ENCODE data around the gene VSTM2L.
A peak's percentile ranks its signal among the peaks of the same experiment; 100 is the strongest.

VSTM2L gene

DNA sequence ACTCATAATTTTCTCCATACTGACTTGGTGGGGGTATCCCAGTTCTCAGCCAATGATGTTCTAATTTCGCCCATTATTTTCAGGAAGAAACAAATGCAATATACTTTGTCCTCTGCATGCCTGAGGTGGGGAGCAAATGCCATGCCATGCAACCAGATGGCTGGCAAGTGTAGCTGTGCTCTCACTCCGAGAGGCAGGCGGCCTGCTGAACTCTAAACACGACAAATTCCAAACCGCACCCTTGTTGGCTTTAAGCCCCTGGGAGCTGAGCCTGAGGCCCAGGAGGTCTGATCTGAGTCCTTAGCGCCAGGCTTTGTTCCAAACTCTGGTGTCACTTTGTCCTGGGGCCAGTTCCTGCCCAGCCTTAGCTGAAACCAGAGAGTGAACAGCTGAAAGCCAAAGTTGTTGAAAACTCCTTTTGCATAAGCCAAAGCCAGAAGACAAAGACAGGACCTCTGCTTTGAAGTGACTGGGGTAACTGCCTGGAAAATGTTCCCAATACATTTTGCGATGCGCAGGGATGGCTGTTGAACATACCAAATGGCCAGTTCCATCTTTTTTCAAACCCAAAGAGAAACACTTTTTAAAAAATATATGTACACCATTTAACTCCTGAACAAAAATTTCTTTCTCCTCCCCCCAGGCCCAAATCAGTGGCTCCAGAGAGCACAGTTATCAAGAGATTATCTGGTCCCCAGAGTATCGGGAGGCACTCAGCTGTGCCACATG is 84.1 kb downstream of the VSTM2L start:
- DNase-seq (ENCODE audit: low spot score in 2 of 2), result no peak
- no peak for ATAC-seq
- Mint-ChIP-seq H3K27ac (no peak overlapping the region), H3K4me3 (no peak overlapping the region), H3K4me1 (peaks cover 28% of the 10 kb centered on the region), H3K9me3 (no peaks in the 10 kb centered on the region), H3K36me3 (peaks cover 72% of the 10 kb centered on the region)

DNA sequence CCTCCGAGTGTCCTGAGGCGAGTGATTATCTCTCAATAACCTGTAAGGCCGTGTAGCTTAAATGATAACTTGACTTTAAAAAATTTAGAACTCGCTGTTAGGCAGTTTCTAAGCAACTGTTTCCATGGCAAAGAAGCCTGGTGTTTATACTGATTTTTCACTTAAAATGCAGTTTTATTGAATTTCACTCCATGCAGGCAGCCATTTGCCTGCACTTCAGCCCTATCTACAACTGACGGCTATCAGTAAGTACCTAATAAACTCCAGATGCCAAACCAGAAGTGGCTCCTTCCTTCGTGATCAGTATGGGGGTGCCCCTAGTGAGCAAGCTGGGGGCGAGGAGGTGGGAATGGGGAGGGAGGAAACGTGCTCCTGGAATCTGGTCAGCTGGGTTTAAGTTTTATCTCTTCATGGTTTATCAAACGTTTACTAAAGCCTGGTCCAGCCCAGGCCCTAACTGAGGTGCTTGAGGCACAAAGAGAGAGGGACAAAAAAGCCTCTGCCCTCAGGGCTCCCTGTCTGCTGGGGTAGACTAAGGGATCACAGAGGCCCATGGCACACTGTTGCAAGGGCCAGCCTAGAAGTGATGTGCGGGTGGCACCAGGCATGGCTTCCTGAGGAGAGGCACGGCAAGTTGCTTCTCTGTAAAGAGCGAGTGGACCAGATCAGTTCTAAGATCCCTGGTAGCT is 84.8 kb downstream of the VSTM2L start:
- peaks cover 72% of the 10 kb centered on the region for H3K36me3 Mint-ChIP-seq
- no peak overlapping the region for H3K27ac Mint-ChIP-seq
- no peak for DNase-seq (ENCODE audit: low spot score in 2 of 2)
- no peak for ATAC-seq
- no peak overlapping the region for H3K4me3 Mint-ChIP-seq
- H3K9me3 Mint-ChIP-seq, result no peaks in the 10 kb centered on the region
- peaks cover 28% of the 10 kb centered on the region for H3K4me1 Mint-ChIP-seq

DNA sequence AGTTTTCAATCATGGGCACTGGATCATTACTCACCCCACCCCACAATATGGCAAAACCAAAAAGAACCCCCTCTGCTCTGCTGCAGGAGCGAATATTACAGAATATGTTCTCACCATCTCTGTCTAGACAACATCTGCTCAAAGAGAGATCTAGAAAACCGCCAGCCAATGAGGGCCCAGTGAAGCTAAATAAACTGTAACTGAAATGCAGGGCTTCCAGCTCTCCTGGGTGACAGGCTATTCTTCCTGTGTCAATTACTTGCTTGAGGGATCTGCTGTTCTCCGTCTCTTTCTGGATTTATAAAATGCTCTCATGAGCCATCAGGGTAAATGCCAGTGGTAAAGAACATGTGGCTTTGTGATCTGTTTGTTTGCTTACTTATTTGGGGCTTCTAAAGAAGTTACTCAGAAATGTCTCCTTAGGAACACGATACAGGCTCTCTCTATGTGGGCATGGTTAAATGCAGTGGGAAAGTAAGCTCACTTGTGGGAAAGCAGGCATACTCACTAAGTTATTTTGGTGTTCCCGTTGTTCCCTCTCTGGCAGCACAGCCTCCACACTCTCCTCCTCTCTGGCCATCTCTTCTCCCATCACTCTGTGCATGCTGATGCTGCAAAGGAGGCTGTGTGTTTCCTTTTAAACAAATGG is 85.5 kb downstream of the VSTM2L start:
- peaks cover 28% of the 10 kb centered on the region for H3K4me1 Mint-ChIP-seq
- peak overlapping the region; percentile 74 for H3K27ac Mint-ChIP-seq
- H3K4me3 Mint-ChIP-seq, result no peak overlapping the region
- DNase-seq (ENCODE audit: low spot score in 2 of 2) (no peak), ATAC-seq (no peak)
- H3K9me3 Mint-ChIP-seq, result no peaks in the 10 kb centered on the region
- peaks cover 72% of the 10 kb centered on the region for H3K36me3 Mint-ChIP-seq

DNA sequence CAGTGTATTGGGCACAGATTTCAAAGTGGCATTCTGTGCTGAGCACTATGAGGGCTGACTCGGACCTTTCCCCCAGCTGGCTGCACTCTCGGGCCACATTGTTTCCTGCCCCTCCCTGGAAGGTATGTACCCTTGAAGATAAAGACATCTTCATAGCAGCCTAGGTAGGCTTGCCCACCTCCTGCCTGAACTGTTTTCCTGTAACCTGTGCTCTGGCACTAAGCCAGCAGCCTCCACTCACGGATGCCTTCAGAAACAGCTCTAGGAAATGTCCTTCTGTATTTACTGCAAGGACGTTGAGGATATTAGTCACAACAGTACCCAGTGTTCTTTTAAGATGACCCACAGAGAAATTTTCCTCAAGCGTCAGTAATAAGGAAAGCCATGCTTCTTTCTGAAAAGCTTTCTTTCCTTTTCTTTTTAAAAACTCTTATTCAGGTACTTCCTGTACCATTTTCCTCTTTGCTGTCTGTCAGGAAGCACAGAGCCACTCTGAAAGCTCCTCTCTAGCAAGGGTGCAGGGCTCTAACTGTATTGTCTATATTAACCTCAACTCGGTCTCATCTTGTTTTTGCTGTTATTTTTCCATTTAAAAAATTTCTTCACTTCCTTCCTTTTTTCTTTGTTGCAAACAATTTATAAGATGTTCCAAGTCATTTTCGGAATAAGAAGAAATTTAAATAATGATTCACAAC is 86.8 kb downstream of the VSTM2L start:
- no peaks in the 10 kb centered on the region for H3K9me3 Mint-ChIP-seq
- peak overlapping the region; percentile 90 for H3K27ac Mint-ChIP-seq
- H3K4me3 Mint-ChIP-seq, result peak overlapping the region; percentile 34
- ATAC-seq, result no peak
- peaks cover 28% of the 10 kb centered on the region for H3K4me1 Mint-ChIP-seq
- H3K36me3 Mint-ChIP-seq, result peaks cover 74% of the 10 kb centered on the region
- no peak for DNase-seq (ENCODE audit: low spot score in 2 of 2)

DNA sequence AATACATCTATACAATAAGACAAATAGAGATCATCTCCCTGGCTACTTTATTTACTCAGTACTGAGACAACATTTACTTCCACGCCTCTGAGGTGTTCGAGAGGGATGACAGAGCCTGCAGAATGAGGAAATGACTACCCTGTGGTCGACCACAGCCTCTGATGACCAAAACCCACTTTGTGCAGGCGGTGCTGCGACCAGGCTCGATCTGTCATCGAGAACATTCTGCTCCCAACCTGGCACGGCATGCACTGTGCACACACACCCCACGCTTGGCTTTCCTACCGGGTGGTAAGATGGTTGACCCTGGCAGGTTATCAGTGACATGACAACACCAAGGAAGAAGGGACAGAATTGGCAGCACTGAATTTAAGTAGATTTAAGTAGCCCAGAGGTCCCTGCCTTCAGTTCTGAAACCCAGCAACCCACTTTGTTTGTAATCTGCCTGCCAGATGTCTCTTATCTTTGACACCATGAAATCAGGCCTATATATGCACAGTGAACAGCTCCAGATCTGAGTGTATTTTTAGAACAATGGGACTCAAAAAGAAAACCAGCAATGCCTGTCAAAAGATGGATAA is 87.7 kb downstream of the VSTM2L start:
- Mint-ChIP-seq H3K9me3 (no peaks in the 10 kb centered on the region), H3K36me3 (peaks cover 81% of the 10 kb centered on the region), H3K4me1 (peaks cover 28% of the 10 kb centered on the region), H3K27ac (peak overlapping the region; percentile 90), H3K4me3 (peak overlapping the region; percentile 34)
- ATAC-seq (peak; percentile 97), DNase-seq (ENCODE audit: low spot score in 2 of 2) (peak; percentile 66 to 87)

DNA sequence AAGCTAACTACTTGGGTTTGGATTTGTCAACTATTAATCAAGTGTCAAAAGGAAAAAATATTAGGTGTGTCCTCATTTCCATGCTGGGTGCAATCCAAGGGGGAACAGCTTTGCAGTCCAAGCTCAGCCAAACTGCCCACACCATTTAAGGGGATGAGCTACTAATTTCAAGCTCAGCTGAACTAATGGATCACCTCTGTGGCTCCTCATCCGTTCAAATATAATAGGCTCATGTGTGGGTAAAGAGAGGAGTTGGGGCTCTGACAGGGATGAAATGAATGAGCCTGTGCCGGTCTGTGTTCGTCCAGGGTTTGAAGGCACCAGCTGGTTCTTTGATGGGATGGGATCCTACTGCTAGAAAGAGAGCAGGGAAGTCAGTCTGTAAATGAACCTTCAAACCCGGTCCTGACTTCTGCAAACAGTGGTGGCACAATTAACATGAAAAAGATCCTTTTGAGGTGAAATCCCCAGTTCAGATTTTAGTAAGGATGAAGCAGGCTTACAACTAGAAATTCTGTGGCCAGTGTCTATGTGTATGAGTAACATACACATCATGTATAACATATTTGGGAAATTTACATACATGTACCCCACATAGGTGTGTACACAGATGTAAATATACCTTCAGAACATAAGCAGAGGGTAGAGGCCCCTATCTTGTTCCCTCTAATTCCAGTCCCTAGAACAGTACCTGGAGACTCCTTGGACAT is 88.4 kb downstream of the VSTM2L start:
- Mint-ChIP-seq H3K9me3 (no peaks in the 10 kb centered on the region), H3K27ac (peak overlapping the region; percentile 90), H3K36me3 (peaks cover 84% of the 10 kb centered on the region), H3K4me3 (peak overlapping the region; percentile 34), H3K4me1 (peaks cover 28% of the 10 kb centered on the region)
- DNase-seq (ENCODE audit: low spot score in 2 of 2) (no peak), ATAC-seq (peak; percentile 58)

DNA sequence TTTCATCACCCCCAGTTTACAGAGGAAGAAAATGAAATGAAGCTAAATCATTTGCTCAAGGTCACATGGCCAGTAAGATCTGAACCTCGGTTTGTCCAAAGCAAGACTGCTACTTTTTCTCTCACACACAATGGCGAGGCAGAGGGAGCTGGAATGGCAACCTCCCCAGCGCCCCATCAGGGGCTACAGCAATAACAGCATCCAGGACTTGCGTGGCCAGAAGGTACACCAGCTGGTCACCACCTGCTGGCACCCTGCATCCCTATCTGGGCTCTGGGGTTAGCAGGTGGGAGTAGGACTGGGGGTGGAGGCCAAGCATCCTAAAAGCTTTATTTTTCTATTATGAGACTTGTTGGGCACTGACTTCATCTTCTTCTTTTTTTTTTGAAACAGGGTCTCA is 89.0 kb downstream of the VSTM2L start:
- Mint-ChIP-seq H3K4me3 (no peak overlapping the region), H3K9me3 (no peaks in the 10 kb centered on the region), H3K36me3 (peaks cover 86% of the 10 kb centered on the region), H3K4me1 (peaks cover 28% of the 10 kb centered on the region), H3K27ac (peak overlapping the region; percentile 90)
- ATAC-seq (no peak), DNase-seq (ENCODE audit: low spot score in 2 of 2) (no peak)

DNA sequence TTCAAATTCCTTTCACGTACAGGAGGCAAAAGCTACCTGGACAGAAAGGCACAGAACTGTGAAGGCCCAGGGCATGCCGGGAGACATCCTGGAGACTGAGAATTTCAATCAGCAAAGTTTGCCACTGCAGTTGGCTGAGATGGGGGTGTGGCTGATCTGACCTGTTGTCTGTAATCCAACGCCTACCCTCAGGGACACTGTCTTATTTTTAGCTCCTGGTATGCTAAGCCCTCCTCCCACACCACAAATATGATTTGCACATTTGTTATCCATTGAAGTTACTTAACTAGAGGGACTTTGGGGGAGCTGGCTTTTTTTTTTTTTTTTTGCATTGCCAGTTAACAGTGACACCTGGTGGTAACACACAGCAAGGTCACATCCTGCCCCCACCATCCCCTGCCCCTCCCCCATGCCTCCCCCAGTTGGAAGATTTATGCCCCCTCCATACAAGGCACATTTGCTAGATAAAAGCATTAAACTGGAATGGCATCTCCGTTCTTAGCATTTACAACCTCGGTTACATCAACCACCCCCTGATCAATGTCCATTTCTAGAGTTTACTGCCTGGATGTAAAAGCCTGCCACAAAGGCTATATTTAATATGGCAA is 90.0 kb downstream of the VSTM2L start:
- peaks cover 91% of the 10 kb centered on the region for H3K36me3 Mint-ChIP-seq

DNA sequence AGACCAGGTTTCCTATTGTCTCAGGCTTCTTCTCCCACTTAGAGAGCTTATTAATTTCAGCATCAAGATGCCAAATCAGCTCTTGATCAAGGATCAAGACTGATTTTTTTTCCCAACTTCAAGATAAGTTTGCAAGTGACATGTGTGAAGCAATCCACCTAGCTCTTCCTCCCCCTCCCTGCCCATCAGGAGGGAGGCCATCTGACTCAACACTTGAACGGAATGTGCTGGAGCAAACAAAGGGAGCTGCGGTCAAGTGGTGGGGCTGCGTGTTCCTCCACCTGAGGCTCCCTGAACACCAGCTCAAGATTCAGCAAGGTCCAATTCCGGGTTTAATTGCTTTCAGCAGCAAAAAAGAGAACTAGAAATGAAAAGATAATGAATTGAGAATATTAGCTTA is 91.6 kb downstream of the VSTM2L start:
- H3K27ac Mint-ChIP-seq, result no peak overlapping the region
- H3K4me1 Mint-ChIP-seq, result peaks cover 28% of the 10 kb centered on the region
- no peak for DNase-seq (ENCODE audit: low spot score in 2 of 2)
- H3K9me3 Mint-ChIP-seq, result no peaks in the 10 kb centered on the region
- no peak for ATAC-seq
- H3K36me3 Mint-ChIP-seq, result peaks cover 97% of the 10 kb centered on the region
- H3K4me3 Mint-ChIP-seq, result no peak overlapping the region

More for the DNA sequence above, 90.0 kb downstream of the VSTM2L start:
- DNase-seq (ENCODE audit: low spot score in 2 of 2), result no peak
- Mint-ChIP-seq H3K4me3 (no peak overlapping the region), H3K27ac (no peak overlapping the region), H3K4me1 (peaks cover 28% of the 10 kb centered on the region), H3K9me3 (no peaks in the 10 kb centered on the region)
- ATAC-seq, result no peak

Data from stimulated activated effector memory CD8-positive, alpha-beta T cell treated with anti-CD3 and anti-CD28 coated beads, Interleukin-12 subunit alpha, Interleukin-12 subunit beta, amount 100 ng/mL, for 72 hours (primary cell).